ENCODE results near the gene MX1. TPM values are rescaled to one million over a fixed set of nuclear protein-coding genes. Genes with fewer than 3 reads are reported as not detected.
A peak's percentile ranks its signal among the peaks of the same experiment; 100 is the strongest.
"Not testable (repeated sequence)": the region's sequence is repeated elsewhere in the genome, so short reads cannot be mapped to it uniquely, and the experiment has no call there.

Gene MX1
- total RNA-seq, 1 experiment from 2014 or later, result 12.3 TPM

DNA sequence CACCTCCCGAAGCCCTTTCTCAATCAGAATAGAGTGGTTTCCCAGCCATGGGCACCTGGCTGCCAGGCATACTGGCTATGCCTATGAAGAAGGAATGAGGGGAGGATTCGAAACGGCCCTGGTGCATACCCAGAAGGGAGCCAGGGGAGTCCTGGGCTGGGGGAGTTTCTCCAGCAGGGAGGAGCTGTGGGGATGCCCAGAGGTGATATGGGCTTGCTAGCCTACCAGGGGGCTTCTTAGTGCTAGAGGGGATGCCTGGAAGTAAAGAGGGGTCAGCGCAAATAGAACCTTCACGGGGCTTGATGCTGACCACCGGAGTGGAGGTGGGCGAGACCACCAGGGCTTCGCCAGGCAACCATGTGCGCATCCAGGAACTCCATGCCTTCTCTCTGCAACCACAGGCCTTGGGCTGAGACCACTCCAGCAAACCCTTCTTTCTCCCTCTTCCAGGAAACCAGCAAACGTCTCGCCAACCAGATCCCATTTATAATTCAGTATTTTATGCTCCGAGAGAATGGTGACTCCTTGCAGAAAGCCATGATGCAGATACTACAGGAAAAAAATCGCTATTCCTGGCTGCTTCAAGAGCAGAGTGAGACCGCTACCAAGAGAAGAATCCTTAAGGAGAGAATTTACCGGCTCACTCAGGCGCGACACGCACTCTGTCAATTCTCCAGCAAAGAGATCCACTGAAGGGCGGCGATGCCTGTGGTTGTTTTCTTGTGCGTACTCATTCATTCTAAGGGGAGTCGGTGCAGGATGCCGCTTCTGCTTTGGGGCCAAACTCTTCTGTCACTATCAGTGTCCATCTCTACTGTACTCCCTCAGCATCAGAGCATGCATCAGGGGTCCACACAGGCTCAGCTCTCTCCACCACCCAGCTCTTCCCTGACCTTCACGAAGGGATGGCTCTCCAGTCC lies 18.2 kb upstream of the MX1 start:
- no peak for DNase-seq (ENCODE audit: low read depth)

DNA sequence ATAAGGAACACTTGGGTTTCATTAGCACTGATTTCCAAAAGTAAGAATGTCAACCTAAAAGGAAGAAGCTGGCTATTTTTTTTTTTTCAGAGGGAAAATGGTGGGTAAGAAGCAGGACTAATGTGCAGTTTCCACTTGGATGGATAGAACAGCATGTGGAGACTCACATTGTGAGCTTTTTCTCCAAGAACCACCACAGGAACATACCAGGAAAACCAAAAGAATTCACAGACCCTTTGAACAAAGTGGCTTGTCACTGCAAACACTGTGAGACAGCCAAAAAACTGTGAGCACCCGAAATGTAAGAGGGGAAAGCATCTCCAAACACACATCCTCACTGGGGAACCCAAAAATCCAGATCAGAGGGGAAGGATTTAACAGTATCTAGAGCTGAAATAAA lies 15.7 kb upstream of the MX1 start:
- DNase-seq (ENCODE audit: low read depth), result no peak

GRCh38 chr21:41410767-41411448 lies 15.1 kb upstream of the MX1 start:
- no peak for DNase-seq (ENCODE audit: low read depth)

DNA sequence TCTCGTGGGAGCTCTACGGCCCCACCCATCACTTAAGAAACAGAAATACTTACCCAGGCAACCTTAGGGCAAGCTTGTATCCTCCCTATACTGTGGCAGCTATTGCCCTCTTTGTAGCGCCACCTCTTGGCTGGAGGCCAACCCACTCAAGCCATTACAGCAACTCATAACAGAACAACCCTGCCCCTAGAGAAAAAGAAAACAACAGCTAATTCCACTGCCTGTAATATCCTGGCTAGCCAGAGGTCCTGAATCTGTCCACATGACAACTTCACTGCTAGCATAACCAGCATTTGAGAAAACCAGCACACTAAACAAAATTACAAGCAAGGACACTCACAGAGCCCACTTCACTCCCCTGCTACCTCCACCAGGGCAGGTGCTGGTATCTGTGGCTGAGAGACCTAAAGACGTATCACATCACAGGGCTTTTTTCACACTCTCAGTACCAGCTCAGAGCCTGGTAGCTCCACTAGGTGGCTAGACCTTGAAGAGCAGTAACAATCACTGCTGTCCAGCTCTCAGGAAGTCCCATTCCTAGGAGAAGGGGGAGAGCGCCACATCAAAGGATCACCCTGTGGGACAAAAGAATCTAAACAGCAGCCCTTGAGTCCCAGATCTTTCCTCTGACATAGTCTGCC lies 14.5 kb upstream of the MX1 start:
- DNase-seq (ENCODE audit: low read depth), result peak; percentile 38

DNA sequence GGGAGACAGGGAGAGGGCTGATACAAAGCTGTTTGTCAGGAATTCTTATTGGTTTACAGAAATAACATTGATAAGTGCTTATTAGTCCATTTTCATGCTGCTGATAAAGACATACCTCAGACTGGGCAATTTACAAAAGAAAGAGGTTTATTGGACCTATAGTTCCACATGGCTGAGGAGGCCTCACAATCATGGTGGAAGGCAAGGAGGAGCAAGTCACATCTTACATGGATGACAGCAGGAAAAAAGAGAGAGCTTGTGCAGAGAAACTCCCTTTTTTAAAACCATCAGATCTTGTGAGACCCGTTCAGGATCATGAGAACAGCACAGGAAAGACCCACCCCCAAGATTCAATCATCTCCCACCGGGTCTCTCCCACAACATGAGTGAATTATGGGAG lies 8.5 kb upstream of the MX1 start:
- DNase-seq (ENCODE audit: low read depth), result not testable (repeated sequence)

- no peak for DNase-seq (ENCODE audit: low read depth)
Measured at GRCh38 chr21:41418393-41418792, 7.6 kb upstream of the MX1 start.

DNA sequence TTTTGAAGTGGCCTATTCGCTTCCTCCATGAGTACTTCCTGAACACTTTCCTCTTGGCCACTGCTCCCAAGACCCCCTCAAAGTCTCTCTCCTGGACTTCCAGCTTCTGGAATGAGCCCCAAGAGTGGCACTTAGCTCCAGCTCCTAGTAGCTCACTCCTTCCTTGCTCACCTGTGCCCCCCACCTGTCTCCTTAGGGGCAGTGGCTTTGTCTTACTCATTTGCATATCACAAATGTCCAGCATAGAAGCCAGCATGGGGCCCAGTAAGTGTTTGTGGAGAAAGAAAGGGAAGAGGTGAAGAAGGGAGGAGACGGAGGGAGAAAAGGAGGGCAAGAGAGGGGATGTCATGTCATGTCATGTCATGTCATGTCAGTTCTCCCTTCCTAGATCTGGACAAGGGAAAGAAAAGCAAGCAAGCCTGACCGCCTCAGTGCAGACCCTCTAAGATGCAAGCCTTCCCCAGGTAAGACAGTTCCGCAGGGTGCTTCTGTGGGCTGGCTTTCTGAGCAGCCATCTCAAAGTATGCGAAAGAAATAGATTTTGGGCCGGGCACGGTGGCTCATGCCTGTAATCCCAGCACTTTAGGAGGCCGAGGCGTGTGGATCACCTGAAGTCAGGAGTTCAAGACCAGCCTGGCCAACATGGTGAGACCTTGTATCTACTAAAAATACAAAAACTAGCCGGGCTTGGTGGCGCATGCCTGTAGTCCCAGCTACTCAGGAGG lies 6.9 kb upstream of the MX1 start:
- DNase-seq (ENCODE audit: low read depth), result no peak

GRCh38 chr21:41419921-41420862 lies 5.8 kb upstream of the MX1 start:
- DNase-seq (ENCODE audit: low read depth), result peak; percentile 90

DNA sequence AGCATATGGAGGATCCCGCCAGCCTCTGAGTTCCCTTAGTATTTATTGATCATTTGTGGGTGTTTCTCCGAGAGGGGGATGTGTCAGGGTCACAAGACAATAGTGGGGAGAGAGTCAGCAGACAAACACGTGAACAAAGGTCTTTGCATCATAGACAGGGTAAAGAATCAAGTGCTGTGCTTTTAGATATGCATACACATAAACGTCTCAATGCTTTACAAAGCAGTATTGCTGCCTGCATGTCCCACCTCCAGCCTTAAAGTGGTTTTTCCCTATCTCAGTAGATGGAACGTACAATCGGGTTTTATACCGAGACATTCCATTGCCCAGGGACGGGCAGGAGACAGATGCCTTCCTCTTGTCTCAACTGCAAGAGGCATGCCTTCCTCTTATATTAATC lies 5.0 kb upstream of the MX1 start:
- DNase-seq (ENCODE audit: low read depth), result not testable (repeated sequence)

DNA sequence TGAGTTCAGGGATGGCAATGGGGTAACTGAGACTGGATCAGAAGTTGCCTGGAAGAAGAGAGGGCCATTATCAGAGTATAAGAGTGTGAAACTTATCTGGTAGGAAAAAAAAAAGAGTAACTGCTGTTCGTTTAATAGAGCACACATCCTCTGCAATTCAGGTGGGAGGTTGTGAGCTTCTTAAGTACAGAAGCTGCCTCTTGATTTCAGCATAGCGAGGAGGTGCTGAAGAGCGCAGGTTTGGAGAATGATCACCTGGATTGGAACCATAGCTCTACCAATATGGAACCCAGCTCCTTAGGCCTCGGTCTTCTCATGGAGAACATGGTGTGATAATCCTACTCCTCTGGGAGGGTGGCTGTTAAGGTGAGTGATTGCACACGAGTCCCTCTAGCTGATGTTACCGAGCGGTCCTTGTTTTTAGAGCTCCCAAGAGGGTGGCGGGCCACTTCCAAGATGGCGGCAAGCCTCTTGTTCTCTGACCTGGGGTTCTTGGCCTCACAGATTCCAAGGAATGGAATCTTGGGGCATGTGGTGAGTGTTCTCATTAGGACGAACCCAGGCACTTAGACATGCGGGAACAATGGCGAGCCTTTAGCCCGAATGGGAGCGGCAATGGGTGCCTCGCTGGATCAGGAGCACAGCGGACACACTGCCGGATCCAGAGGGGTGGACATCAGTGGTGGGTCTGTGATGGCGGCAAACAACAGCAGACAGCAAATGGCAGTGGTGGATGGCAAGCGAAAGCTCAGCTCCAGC lies 3.3 kb upstream of the MX1 start:
- no peak for DNase-seq (ENCODE audit: low read depth)

GRCh38 chr21:41423305-41423636 lies 2.8 kb upstream of the MX1 start:
- DNase-seq (ENCODE audit: low read depth), result not testable (repeated sequence)

DNA sequence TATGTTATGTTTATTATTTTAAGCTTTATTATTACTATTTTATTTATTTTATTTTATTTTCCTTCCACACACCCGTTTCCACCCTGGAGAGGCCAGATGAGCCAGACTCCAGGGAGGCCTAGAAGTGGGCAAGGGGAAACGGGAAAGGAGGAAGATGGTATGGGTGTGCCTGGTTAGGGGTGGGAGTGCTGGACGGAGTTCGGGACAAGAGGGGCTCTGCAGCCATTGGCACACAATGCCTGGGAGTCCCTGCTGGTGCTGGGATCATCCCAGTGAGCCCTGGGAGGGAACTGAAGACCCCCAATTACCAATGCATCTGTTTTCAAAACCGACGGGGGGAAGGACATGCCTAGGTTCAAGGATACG lies 468 bp upstream of the MX1 start:
- no peak for DNase-seq (ENCODE audit: low read depth)

- no peak for DNase-seq (ENCODE audit: low read depth)
Measured at GRCh38 chr21:41426676-41427404, 801 bp downstream of the MX1 start.

DNA sequence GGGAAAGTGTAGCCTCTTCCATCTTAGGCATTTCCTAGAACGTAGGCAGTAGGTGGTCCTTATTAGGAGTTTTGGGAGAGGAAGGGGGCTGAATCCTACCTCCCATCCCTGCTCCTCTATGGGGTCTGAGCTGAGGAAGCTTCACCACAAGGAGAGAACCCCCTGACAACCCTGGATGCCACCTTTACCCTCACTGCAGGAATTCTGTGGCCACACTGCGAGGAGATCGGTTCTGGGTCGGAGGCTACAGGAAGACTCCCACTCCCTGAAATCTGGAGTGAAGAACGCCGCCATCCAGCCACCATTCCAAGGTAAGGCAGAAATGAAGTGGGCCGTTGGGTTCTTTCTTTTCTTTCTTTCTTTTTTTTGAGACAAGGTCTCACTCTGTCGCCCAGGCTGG lies 1.5 kb downstream of the MX1 start:
- no peak for DNase-seq (ENCODE audit: low read depth)

DNA sequence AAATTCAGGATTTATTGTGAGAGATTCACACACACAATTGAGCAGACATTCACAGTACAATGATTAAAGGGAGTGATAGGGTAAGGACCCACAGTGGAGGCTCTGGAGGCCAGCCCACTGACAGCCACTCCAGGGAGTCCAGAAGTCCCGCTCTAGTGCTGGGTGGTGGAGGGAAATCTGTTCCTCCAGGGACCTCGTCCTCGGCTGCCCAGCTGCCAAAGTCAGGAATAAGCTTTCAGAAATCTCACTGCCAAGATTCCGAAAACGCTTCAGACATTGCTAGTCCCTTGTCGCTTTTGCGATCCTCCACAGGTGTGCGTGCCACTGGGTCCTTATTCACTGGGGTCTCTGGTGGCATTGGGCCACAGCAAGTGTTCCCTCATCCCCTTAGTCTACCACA lies 2.3 kb downstream of the MX1 start:
- DNase-seq (ENCODE audit: low read depth), result no peak

DNA sequence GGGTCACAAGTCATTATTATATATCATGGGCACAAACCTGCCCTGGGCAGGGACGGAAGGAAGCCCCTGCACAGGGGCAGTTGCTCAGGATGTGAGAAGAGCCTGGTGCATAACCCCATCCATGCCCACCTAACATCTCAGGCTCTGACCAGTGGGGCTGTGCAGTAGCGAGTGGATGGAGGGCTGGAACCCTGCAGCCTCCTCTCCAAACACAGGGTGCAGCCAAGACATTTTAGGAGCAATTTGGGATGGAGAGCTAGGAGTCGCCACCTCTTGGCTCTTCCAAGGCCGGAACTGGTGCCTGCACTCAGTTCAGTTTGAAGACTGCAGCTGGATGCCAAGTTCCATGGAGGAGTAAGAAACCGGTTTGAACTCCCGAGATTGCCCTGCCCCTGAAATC lies 2.8 kb downstream of the MX1 start:
- no peak for DNase-seq (ENCODE audit: low read depth)

DNA sequence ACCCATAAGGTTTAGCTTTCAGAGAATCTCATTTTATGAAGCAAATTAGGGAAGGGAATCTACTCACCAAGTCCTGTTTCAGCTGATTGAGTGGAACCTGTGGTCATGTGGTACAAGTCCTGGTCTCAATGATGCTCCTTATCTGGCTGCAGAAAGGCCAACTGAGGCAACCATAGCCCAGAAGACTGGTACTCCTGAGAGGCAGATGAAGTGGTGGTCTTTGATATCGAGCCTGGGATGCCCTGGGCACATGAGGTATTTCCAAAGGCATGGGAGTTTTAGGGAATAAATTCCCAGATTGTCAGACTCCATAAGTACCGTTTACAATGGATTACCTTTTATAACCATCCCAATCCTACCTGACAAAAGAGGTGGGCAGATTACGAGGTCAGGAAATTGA lies 3.3 kb downstream of the MX1 start:
- DNase-seq (ENCODE audit: low read depth), result no peak

- no peak for DNase-seq (ENCODE audit: low read depth)
Measured at GRCh38 chr21:41429925-41430491, 4.0 kb downstream of the MX1 start.
